Esophagus muscularis mucosa (tissue), 4 donors: ENCODE results near the gene MOB4.
"Not testable (repeated sequence)": the region's sequence is repeated elsewhere in the genome, so short reads cannot be mapped to it uniquely, and the experiment has no call there.

Source experiments
- CTCF ChIP-seq, 3 experiments: fragments of 200-600 bp in 2 of 3; fragments of 450-650 bp in 1 of 3; sonication (generic) in 2 of 3; IDR thresholded peaks; one replicate each; pipeline ENCODE4 v1.5.1; 2017 to 2019; ENCODE audit warnings: antibody characterized with exemption in 3 of 3, mild to moderate bottlenecking in 2 of 3, moderate library complexity in 1 of 3
- EP300 ChIP-seq: sonication (generic); formaldehyde crosslinking; IDR thresholded peaks from one replicate; pipeline ENCODE4 v1.6.1; 2017; ENCODE audit warnings: antibody characterized with exemption
- POLR2AphosphoS5 ChIP-seq, 2 donors: sonication (generic); formaldehyde crosslinking; IDR thresholded peaks; one replicate each; pipeline ENCODE4 v1.6.1; 2017; ENCODE audit warnings: antibody characterized with exemption in 2 of 2

- not testable (repeated sequence) for TF ChIP-seq CTCF (IDR thresholded peaks at IDR 0.05); POLR2AphosphoS5 (IDR thresholded peaks at IDR 0.05); EP300
Observed at GRCh38 chr2:197551260-197551659, 35.4 kb downstream of the MOB4 start.
